GM12873 (cell line): ENCODE results near the gene PFKL.

ENCODE experiments used
- CTCF ChIP-seq: IDR thresholded peaks from 2 replicates; pipeline ENCODE4 v1.5.1; 2012; ENCODE audit warnings: low read depth, mild to moderate bottlenecking, moderate library complexity, low read length, control low read depth; ENCODE audit not compliant: insufficient read depth; ENCODE audit errors: missing control alignments

PFKL gene

GRCh38 chr21:44325386-44326271 lies 25.8 kb downstream of the PFKL start:
- TF ChIP-seq CTCF: no peak

- TF ChIP-seq CTCF: no peak
These were observed 26.4 kb downstream of the PFKL start for GRCh38 chr21:44326272-44326647.

GRCh38 chr21:44326716-44327602 lies 27.1 kb downstream of the PFKL start:
- no peak for TF ChIP-seq CTCF

GRCh38 chr21:44327603-44327974 lies 27.7 kb downstream of the PFKL start:
- TF ChIP-seq CTCF: no peak

GRCh38 chr21:44328242-44328895 lies 28.5 kb downstream of the PFKL start:
- TF ChIP-seq CTCF: no peak

GRCh38 chr21:44329086-44329889 lies 29.4 kb downstream of the PFKL start:
- no peak for TF ChIP-seq CTCF
